Neural cell (in vitro differentiated cells): Measurements from ENCODE around the gene TBC1D10B. TPM values are rescaled to one million over a fixed set of nuclear protein-coding genes. Genes with fewer than 3 reads are reported as not detected.

Experiments
- H2AFZ ChIP-seq: fragments of 200-600, 300-800 bp; sonication (generic), shearing (Covaris generic); 2 replicates; pipeline ENCODE4 v1.6.0; 2014; ENCODE audit warnings: low read depth, mild to moderate bottlenecking, antibody characterized with exemption, low read length, moderate library complexity
- H3F3A ChIP-seq: fragments of 200-600 bp; shearing (Covaris generic); 2 replicates; pipeline ENCODE4 v1.6.1; 2016; ENCODE audit warnings: mild to moderate bottlenecking, moderate library complexity, mixed read lengths, antibody characterized with exemption, low read length; ENCODE audit not compliant: insufficient read depth, poor library complexity, severe bottlenecking
- H3K27ac ChIP-seq: fragments of 200-600, 300-800 bp; sonication (generic), shearing (Covaris generic); 2 replicates; pipeline ENCODE4 v1.5.1; 2014; ENCODE audit warnings: mild to moderate bottlenecking, low read length, moderate library complexity
- H3K27me3 ChIP-seq: fragments of 300-800, 200-600 bp; sonication (generic), shearing (Covaris generic); 2 replicates; pipeline ENCODE4 v1.6.0; 2014; ENCODE audit warnings: mild to moderate bottlenecking, low read depth, low read length, moderate library complexity; ENCODE audit not compliant: insufficient read depth
- H3K36me3 ChIP-seq: fragments of 300-800, 200-600 bp; sonication (generic), shearing (Covaris generic); 2 replicates; pipeline ENCODE4 v1.5.1; 2014; ENCODE audit warnings: mild to moderate bottlenecking, antibody characterized with exemption, low read length, moderate library complexity; ENCODE audit not compliant: insufficient read depth
- H3K4me2 ChIP-seq: fragments of 300-800, 200-600 bp; sonication (generic), shearing (Covaris generic); 2 replicates; pipeline ENCODE4 v1.6.0; 2014; ENCODE audit warnings: mild to moderate bottlenecking, low read length
- H3K4me3 ChIP-seq: fragments of 300-800, 200-600 bp; sonication (generic), shearing (Covaris generic); 2 replicates; pipeline ENCODE4 v1.5.1; 2014; ENCODE audit warnings: mild to moderate bottlenecking, low read length, moderate library complexity
- H3K79me2 ChIP-seq: fragments of 200-600 bp; shearing (Covaris generic); replicated peaks from 2 replicates; pipeline ENCODE4 v1.6.0; 2014; ENCODE audit warnings: mild to moderate bottlenecking, low read length, moderate library complexity; ENCODE audit not compliant: insufficient read depth
- H3K9ac ChIP-seq: fragments of 300-800, 200-600 bp; sonication (generic), shearing (Covaris generic); 2 replicates; pipeline ENCODE4 v1.6.1; 2016; ENCODE audit warnings: mild to moderate bottlenecking, low read length, mixed read lengths
- H3K9me2 ChIP-seq: fragments of 200-600 bp; shearing (Covaris generic); 2 replicates; pipeline ENCODE4 v1.6.1; 2016; ENCODE audit warnings: mild to moderate bottlenecking, low read length, mixed read lengths; ENCODE audit not compliant: insufficient read depth
- H3K9me3 ChIP-seq: fragments of 200-600, 300-800 bp; sonication (generic), shearing (Covaris generic); 2 replicates; pipeline ENCODE4 v1.6.1; 2016; ENCODE audit warnings: mild to moderate bottlenecking, mixed run types, low read length, moderate library complexity, mixed read lengths
- H4K20me1 ChIP-seq: fragments of 200-600 bp; shearing (Covaris generic); 2 replicates; pipeline ENCODE4 v1.6.1; 2016; ENCODE audit warnings: mild to moderate bottlenecking, mixed run types; ENCODE audit not compliant: insufficient read depth
- CTCF ChIP-seq: fragments of 450-650 bp; IDR thresholded peaks from 2 replicates; pipeline ENCODE4 v1.5.1; 2014; ENCODE audit warnings: antibody characterized with exemption, mild to moderate bottlenecking, moderate library complexity; ENCODE audit not compliant: poor library complexity, severe bottlenecking
- EP300 ChIP-seq: fragments of 450-650 bp; conservative IDR thresholded peaks from 2 replicates; pipeline ENCODE4 v1.6.1; 2014; ENCODE audit warnings: antibody characterized with exemption, mild to moderate bottlenecking, moderate library complexity; ENCODE audit not compliant: poor library complexity, severe bottlenecking
- EZH2 ChIP-seq: fragments of 200-600, 300-800 bp; shearing (Covaris generic), sonication (generic); IDR thresholded peaks from 2 replicates; pipeline ENCODE4 v1.6.1; 2014; ENCODE audit warnings: antibody characterized with exemption, low read length, borderline replicate concordance, mild to moderate bottlenecking; ENCODE audit not compliant: insufficient read depth, poor library complexity, severe bottlenecking
- MXI1 ChIP-seq: fragments of 450-650 bp; conservative IDR thresholded peaks from 2 replicates; pipeline ENCODE4 v1.6.1; 2014; ENCODE audit warnings: antibody characterized with exemption, mild to moderate bottlenecking; ENCODE audit not compliant: poor library complexity, severe bottlenecking
- POLR2AphosphoS5 ChIP-seq: IDR thresholded peaks from 2 replicates; pipeline ENCODE4 v1.6.1; 2012
- RAD21 ChIP-seq: fragments of 450-650 bp; conservative IDR thresholded peaks from 2 replicates; pipeline ENCODE4 v1.6.1; 2014; ENCODE audit warnings: antibody characterized with exemption, mild to moderate bottlenecking, moderate library complexity
- REST ChIP-seq: IDR thresholded peaks from 2 replicates; pipeline ENCODE4 v1.6.1; 2012; ENCODE audit warnings: borderline replicate concordance
- SMC3 ChIP-seq: fragments of 450-650 bp; conservative IDR thresholded peaks from 2 replicates; pipeline ENCODE4 v1.6.1; 2014; ENCODE audit warnings: antibody characterized with exemption, mild to moderate bottlenecking, moderate library complexity; ENCODE audit not compliant: poor library complexity
- TAF1 ChIP-seq: IDR thresholded peaks from 2 replicates; pipeline ENCODE4 v1.6.1; 2012; ENCODE audit warnings: low read depth
- polyA plus RNA-seq: library from polyadenylated mRNA; depleted of rRNA; stranded (reverse); fragments of >200 nt; gene quantifications from 2 replicates; pipeline ENCODE4 v1.2.3, GENCODE V29; 2014

TBC1D10B gene
- polyA plus RNA-seq, 1 donor from 2014 or later: 24.1 TPM

- Histone ChIP-seq H3K4me2 (no peak overlapping the region), H3K36me3 (no peaks in the 10 kb centered on the region), H4K20me1 (no peaks in the 10 kb centered on the region), H3K4me3 (peak overlapping the region; percentile 84), H3K9ac (no peak overlapping the region), H3F3A (no peaks in the 10 kb centered on the region), H3K27ac (peak overlapping the region; percentile 94), H3K27me3 (no peaks in the 10 kb centered on the region), H3K9me3 (no peaks in the 10 kb centered on the region), H3K9me2 (no peaks in the 10 kb centered on the region), H2AFZ (no peak overlapping the region), H3K79me2 (peaks cover 21% of the 10 kb centered on the region)
- TF ChIP-seq TAF1 (no peak), EZH2 (no peak), CTCF (no peak), SMC3 (no peak), RAD21 (no peak), REST (no peak), MXI1 (no peak), POLR2AphosphoS5 (no peak), EP300 (no peak)
Observed at GRCh38 chr16:30356401-30357084, 13.8 kb downstream of the TBC1D10B start.

- Histone ChIP-seq H4K20me1 (no peaks in the 10 kb centered on the region), H3F3A (no peaks in the 10 kb centered on the region), H3K79me2 (peaks cover 17% of the 10 kb centered on the region), H3K9me3 (no peaks in the 10 kb centered on the region), H2AFZ (no peak overlapping the region), H3K9me2 (no peaks in the 10 kb centered on the region), H3K4me3 (peak overlapping the region; percentile 84), H3K4me2 (peak overlapping the region; percentile 82), H3K27me3 (no peaks in the 10 kb centered on the region), H3K27ac (peak overlapping the region; percentile 94), H3K9ac (peak overlapping the region; percentile 94), H3K36me3 (no peaks in the 10 kb centered on the region)
- TF ChIP-seq EZH2 (no peak), RAD21 (no peak), TAF1 (no peak), CTCF (no peak), EP300 (no peak), POLR2AphosphoS5 (no peak), MXI1 (no peak), REST (no peak), SMC3 (no peak)
Observed at GRCh38 chr16:30355954-30356308, 14.4 kb downstream of the TBC1D10B start.
